Sciatic nerve (tissue), 2 donors: ENCODE measurements around the gene FNDC1. TPM values are rescaled to one million over a fixed set of nuclear protein-coding genes. Genes with fewer than 3 reads are reported as not detected.
A peak's percentile ranks its signal among the peaks of the same experiment; 100 is the strongest.

Experiments used
- ATAC-seq: fragments of 200-7000 bp; cut with Tn5 transposase; one replicate; pipeline ENCODE4 v1.9.1; 2020; ENCODE audit warnings: mild to moderate bottlenecking, moderate library complexity
- DNase-seq: peaks from one replicate; pipeline ENCODE4 v3.0.0-alpha.2; 2020; ENCODE audit warnings: low spot score
- intact Hi-C: fragments of 100-400 bp; cut with DNase I; formaldehyde crosslinking; loops from one replicate; pipeline ENCODE4 v1.14.2; 2022
- total RNA-seq: library from RNA; stranded (reverse); fragmentation: NEBNext Ultra II Directional; extraction: Animal tissue kit (Norgen Biotek cat#: 25700); gene quantifications from one replicate; pipeline ENCODE4 v1.2.1, GENCODE V29; 2021
- donor health status: DM: no; HTN: no; CAD: no.
- donor health status: DM: no; HTN: no; CAD: no.

FNDC1 gene
- total RNA-seq, 1 donor from 2014 or later, result 13.7 TPM

GRCh38 chr6:159152782-159153181 is 16.4 kb upstream of the FNDC1 start:
- ATAC-seq, result no peak
- no peak for DNase-seq
- intact Hi-C loops, result no loop called here

- intact Hi-C loops, result no loop called here
- DNase-seq, result no peak
- no peak for ATAC-seq
Observed at GRCh38 chr6:159155679-159156078, 13.5 kb upstream of the FNDC1 start.

- intact Hi-C loops, result no loop called here
- ATAC-seq, result no peak
- DNase-seq, result no peak
Observed at GRCh38 chr6:159156089-159156488, 13.1 kb upstream of the FNDC1 start.

GRCh38 chr6:159157431-159157830 is 11.8 kb upstream of the FNDC1 start:
- intact Hi-C loops, result no loop called here
- no peak for DNase-seq
- no peak for ATAC-seq

GRCh38 chr6:159161839-159162238 is 7.4 kb upstream of the FNDC1 start:
- no peak for DNase-seq
- no peak for ATAC-seq
- intact Hi-C loops, result no loop called here

GRCh38 chr6:159163901-159164370 is 5.3 kb upstream of the FNDC1 start:
- ATAC-seq (no peak), DNase-seq (no peak)
- intact Hi-C loops, result no loop called here

- DNase-seq (peak; percentile 68), ATAC-seq (peak; percentile 75)
- intact Hi-C loops, result no loop called here
Observed at GRCh38 chr6:159168536-159169192, 536 bp upstream of the FNDC1 start.

- ATAC-seq (peak; percentile 67), DNase-seq (peak; percentile 61)
- intact Hi-C loops, result loop anchor here (10.0 kb wide), 1 partner anchor 295 kb away; no protein-coding TSS in a partner anchor
Observed at GRCh38 chr6:159169557-159170332, 545 bp downstream of the FNDC1 start.

GRCh38 chr6:159170333-159170672 is 1.1 kb downstream of the FNDC1 start:
- DNase-seq (no peak), ATAC-seq (no peak)
- intact Hi-C loops, result loop anchor here (10.0 kb wide), 1 partner anchor 294 kb away; no protein-coding TSS in a partner anchor

- DNase-seq, result no peak
- intact Hi-C loops, result loop anchor here (10.0 kb wide), 1 partner anchor 294 kb away; no protein-coding TSS in a partner anchor
- ATAC-seq, result peak; percentile 53
Observed at GRCh38 chr6:159170999-159171712, 2.0 kb downstream of the FNDC1 start.

GRCh38 chr6:159172091-159172491 is 2.9 kb downstream of the FNDC1 start:
- intact Hi-C loops, result loop anchor here (10.0 kb wide), 1 partner anchor 293 kb away; no protein-coding TSS in a partner anchor
- DNase-seq (no peak), ATAC-seq (no peak)

GRCh38 chr6:159174263-159174969 is 5.2 kb downstream of the FNDC1 start:
- ATAC-seq, result peak; percentile 88
- DNase-seq, result peak; percentile 81
- intact Hi-C loops, result loop anchor here (10.0 kb wide), 1 partner anchor 290 kb away; no protein-coding TSS in a partner anchor

GRCh38 chr6:159176913-159177312 is 7.7 kb downstream of the FNDC1 start:
- no peak for ATAC-seq
- no peak for DNase-seq
- intact Hi-C loops, result loop anchor here (10.0 kb wide), 1 partner anchor 288 kb away; no protein-coding TSS in a partner anchor

- DNase-seq, result no peak
- intact Hi-C loops, result loop anchor here (10.0 kb wide), 1 partner anchor 286 kb away; no protein-coding TSS in a partner anchor
- ATAC-seq, result no peak
Observed at GRCh38 chr6:159178847-159179246, 9.6 kb downstream of the FNDC1 start.

- intact Hi-C loops, result no loop called here
- DNase-seq, result no peak
- ATAC-seq, result no peak
Observed at GRCh38 chr6:159180001-159180400, 10.8 kb downstream of the FNDC1 start.

- intact Hi-C loops, result no loop called here
- DNase-seq, result no peak
- no peak for ATAC-seq
Observed at GRCh38 chr6:159181914-159182313, 12.7 kb downstream of the FNDC1 start.

GRCh38 chr6:159184559-159184958 is 15.4 kb downstream of the FNDC1 start:
- ATAC-seq (no peak), DNase-seq (no peak)
- intact Hi-C loops, result no loop called here

- intact Hi-C loops, result no loop called here
- no peak for ATAC-seq
- no peak for DNase-seq
Observed at GRCh38 chr6:159190460-159190859, 21.3 kb downstream of the FNDC1 start.

- DNase-seq (no peak), ATAC-seq (no peak)
- intact Hi-C loops, result no loop called here
Observed at GRCh38 chr6:159193923-159194322, 24.7 kb downstream of the FNDC1 start.
